ENCODE results near the gene KIAA1328.

Gene KIAA1328

DNA sequence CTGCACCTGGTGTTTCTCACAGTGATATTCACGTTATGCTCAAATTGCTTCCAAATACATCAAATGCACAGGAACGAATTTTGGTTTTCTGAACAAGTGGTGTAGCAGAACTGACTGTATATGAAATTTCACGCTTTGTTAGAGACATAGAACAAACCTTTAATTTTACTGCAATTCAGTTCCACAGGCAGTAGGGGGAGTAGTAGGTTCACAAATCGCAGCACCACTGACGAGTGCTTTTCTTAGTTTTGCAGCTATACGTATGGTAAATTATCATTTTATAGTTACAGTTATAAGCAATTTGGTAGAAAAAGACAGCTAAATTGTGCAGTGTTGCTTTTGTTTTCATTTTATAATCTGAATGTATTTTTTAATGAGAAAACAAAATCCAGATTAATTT lies 113.3 kb downstream of the KIAA1328 start:
- in situ Hi-C loops (cut with MboI; ENCODE audit: low sequenced_read_pairs) = no loop called here

DNA sequence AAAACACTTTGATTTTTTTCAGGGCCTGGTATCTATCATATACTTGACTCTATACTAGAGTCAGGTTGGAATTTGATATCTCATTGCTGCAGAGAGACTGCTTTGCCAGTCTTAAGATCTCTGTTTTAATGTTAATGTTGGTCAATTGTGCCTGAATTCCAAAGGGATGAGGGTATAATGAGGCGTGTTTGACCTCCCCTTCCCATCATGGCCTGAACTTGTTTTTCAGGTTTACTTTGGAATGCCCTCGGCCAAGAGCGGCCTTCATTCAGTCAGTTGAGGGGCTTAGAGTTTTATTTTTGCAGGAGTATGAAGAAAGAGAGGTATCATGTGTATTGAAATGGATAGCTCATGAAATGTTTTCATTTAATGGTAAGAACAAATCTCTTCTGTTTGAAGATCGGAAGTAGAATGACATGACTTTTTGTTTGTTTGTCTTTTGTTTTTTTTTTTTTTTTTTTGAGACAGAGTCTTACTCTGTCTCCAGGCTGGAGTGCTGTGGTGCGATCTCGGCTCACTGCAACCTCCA lies 119.0 kb downstream of the KIAA1328 start:
- in situ Hi-C loops (cut with MboI; ENCODE audit: low sequenced_read_pairs) = no loop called here

DNA sequence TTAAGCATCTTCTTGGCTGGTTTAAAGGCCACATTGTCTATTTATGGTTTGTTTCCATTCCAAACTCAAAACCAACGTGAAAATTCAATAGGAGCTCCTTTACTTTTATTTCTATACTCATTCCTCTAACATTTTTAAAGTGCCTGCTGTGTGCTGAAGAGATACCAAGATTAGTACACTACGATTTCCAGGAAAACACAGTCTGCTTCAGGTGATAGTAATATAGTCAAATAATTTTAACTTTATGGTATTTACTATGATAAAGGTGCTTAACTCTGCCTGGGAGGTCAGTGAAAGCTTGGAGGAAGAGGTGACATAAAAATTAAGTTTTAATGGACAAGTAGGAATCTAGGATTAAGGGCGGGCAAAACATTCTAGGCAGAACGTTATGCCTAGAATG lies 121.4 kb downstream of the KIAA1328 start:
- in situ Hi-C loops (cut with MboI; ENCODE audit: low sequenced_read_pairs) = no loop called here

GRCh38 chr18:36950960-36951359 lies 122.0 kb downstream of the KIAA1328 start:
- in situ Hi-C loops (cut with MboI; ENCODE audit: low sequenced_read_pairs) = no loop called here

GRCh38 chr18:36953047-36953446 lies 124.1 kb downstream of the KIAA1328 start:
- in situ Hi-C loops (cut with MboI; ENCODE audit: low sequenced_read_pairs) = no loop called here

DNA sequence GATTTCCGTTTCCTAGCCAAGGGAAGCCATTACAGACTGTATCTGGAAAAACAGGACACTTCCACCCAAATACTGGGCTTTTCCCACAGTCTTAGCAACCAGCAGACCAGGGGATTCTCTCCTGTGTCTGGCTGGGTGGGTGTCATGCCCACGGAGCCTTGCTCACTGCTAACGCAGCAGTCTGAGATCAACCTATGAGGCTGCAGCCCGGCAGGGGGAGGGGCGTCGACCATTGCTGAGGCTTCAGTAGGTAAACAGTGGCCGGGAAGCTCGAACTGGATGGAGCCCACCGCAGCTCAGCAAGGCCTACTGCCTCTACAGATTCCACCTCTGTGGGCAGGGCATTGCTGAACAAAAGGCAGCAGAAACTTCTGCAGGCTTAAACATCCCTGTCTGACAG lies 131.1 kb downstream of the KIAA1328 start:
- in situ Hi-C loops (cut with MboI; ENCODE audit: low sequenced_read_pairs) = no loop called here

- in situ Hi-C loops (cut with MboI; ENCODE audit: low sequenced_read_pairs) = no loop called here
Measured at GRCh38 chr18:36963464-36963863, 134.5 kb downstream of the KIAA1328 start.

DNA sequence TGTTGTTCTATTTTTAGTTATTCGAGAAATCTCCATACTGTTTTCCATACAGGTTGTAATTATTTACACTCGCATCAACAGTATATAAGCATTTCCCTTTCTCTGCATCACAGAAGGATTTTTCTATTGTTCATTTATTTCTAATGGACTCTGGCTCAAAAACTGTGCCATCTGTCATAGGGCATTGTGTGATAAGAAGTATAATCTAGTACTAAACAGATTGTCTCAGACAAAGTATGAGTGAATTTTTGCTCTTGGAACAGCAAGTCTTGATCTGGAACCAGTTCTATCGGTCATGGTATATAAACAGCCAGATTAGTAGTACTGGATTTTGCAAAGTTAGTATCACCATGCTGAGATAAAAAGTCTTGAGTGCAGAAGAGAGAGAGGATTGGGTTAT lies 145.8 kb downstream of the KIAA1328 start:
- in situ Hi-C loops (cut with MboI; ENCODE audit: low sequenced_read_pairs) = no loop called here

DNA sequence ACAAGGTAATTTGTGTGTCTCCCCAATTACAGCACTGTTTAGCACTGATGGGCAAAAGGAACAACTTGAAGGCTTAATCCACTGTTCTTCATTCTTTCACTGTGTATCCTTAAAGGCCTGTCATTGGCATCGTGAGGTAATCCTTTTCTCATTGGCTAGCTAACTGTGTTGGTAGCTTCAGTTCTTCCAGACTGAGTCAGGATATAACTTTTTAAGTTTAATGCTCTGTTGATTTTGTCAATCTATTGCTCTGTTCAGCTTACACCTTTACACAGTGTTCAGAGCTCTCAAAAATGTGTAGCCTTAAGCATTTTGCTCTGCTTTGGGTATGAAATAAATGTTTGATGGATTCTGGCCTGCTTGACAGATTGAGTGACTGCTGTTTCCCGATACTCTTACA lies 148.2 kb downstream of the KIAA1328 start:
- in situ Hi-C loops (cut with MboI; ENCODE audit: low sequenced_read_pairs) = no loop called here

- in situ Hi-C loops (cut with MboI; ENCODE audit: low sequenced_read_pairs) = no loop called here
Measured at GRCh38 chr18:36993068-36993467, 164.1 kb downstream of the KIAA1328 start.

DNA sequence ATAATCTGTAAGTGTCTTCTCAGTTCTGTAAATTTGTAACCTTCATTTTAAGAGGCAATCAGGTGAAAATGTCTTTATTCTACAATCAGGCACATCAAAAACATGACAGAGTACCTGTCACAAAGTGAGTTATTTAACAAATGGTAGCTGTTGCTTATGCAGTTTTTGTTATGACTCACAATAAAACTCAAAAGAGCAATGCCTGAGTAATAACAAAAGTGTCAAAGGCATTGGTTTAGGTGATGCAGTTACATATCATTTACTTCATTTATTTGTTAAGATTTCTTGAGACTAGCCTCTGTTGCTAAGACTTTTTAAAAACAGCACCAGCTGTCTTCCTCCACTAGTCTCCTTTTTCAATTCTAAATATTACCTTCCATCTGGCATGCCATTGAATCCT lies 177.8 kb downstream of the KIAA1328 start:
- in situ Hi-C loops (cut with MboI; ENCODE audit: low sequenced_read_pairs) = no loop called here

DNA sequence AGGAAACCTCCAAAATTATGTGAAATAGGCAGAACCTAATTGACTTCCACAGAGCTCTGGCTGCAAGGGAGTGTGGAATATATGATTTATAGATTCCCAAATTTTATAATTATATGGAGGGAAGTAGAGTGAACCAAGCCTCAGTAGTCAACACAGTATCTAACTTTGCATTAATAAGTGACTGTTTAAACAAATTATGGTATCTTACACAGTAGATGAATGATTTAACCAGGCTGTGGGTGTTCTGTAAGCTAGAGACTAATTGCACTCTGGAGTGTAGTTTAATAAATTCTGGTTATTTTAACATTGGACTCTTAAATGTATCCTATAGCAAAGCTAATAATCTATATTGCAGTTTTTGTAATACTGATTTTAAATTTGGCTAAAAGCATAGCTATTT lies 183.5 kb downstream of the KIAA1328 start:
- in situ Hi-C loops (cut with MboI; ENCODE audit: low sequenced_read_pairs) = no loop called here

GRCh38 chr18:37019157-37019827 lies 190.4 kb downstream of the KIAA1328 start:
- in situ Hi-C loops (cut with MboI; ENCODE audit: low sequenced_read_pairs) = no loop called here

- in situ Hi-C loops (cut with MboI; ENCODE audit: low sequenced_read_pairs) = no loop called here
Measured at GRCh38 chr18:37033419-37033818, 204.5 kb downstream of the KIAA1328 start.

GRCh38 chr18:37042381-37042780 lies 213.5 kb downstream of the KIAA1328 start:
- in situ Hi-C loops (cut with MboI; ENCODE audit: low sequenced_read_pairs) = no loop called here

DNA sequence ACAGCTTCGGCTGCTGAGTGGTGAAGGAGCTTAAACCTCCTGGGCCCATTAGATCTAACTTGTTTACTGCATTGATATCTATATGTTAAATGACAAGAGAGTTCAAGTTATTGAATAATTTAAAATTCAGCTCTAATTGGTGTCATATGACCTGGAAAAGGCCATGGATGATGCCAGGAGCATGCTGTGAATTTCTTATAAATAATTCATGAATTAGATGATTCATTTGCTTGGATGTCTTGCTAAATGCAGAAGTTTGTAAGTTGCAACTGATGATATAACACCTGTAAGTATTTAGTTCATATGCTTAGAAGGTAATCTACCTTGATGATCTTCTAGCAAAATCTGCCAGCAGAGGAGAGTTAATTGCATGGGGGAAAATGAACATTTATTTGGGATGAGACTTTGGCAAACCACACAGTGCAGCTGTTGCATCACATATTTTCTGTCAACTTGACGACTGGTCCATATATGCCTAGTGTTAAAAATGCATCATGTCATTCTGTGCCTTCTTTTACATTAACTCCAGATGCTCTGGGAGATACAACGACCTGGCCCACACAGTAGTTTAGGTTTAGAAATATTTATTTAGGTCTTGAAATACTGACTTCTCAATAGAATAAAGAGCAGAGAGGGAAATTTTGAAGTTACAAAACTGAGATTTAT lies 226.3 kb downstream of the KIAA1328 start:
- in situ Hi-C loops (cut with MboI; ENCODE audit: low sequenced_read_pairs) = no loop called here

DNA sequence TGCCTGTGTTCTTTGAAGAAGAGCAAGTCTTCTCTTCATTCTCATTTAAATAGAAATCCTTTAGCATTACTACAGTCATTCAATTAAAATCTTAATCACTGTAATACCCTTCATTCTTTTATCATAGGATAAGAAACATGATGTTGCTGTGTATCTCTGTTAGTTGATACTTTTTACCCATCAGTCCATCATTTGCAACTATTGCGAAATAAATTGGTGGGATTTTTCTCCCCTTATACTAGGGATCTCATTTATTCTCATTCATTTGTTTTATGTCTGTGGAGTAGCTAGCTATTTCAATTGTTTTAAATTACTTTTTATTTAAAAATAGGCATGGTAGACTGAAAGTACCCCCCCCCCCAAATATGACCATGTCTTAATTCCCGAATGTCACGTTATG lies 235.3 kb downstream of the KIAA1328 start:
- in situ Hi-C loops (cut with MboI; ENCODE audit: low sequenced_read_pairs) = no loop called here

DNA sequence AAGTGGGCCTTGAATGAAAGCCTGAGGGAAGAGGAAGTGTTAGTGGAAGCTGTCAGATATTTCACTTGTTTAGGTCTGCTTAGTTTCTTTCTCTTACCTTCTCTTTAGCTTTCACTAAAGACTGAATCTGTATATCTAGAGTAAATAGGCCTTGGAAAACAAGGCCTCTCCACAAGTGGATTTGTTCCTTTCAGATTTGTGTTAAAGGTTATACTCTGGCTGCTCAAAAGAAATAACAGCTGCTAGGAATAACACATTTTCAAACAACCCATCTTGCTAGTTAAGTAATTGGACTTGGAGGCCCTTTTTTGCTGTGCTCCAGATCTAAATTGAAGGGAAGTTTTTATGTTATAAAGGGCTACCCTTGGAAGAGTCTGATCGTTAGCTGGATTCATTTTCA lies 236.3 kb downstream of the KIAA1328 start:
- in situ Hi-C loops (cut with MboI; ENCODE audit: low sequenced_read_pairs) = no loop called here

GRCh38 chr18:37084912-37085311 lies 256.0 kb downstream of the KIAA1328 start:
- in situ Hi-C loops (cut with MboI; ENCODE audit: low sequenced_read_pairs) = no loop called here

GRCh38 chr18:37085362-37085761 lies 256.4 kb downstream of the KIAA1328 start:
- in situ Hi-C loops (cut with MboI; ENCODE audit: low sequenced_read_pairs) = no loop called here

DNA sequence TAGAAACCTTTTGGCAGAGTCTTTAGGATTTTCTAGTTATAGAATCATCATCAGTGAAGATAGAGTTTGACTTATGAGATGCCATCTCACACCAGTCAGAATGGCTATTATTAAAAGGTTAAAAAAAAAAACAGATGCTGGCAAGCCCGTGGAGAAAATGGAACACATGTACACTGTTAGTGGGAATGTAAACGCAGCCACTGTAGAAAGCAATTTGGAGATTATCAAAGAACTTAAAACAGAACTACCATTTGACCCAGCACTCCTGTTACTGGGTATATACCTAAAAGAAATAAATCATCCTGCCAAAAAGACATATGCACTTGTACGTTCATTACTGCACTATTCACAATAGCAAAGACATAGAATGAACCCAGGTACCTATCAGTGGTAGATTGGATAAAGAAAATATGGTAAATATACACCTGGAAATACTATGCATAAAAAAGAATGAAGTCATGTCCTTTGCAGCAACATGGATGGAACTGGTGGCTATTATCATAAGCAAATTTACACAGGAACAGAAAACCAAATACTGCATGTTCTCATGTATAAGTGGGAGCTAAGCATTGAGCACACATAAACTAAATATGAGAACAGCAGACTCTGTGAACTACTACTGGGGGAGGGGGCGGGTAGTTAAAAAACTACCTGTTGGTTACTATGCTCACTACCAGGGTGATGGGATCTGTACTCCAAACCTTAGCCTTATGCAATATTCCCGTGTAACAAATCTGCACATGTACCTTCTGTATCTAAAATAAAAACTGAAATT lies 279.0 kb downstream of the KIAA1328 start:
- in situ Hi-C loops (cut with MboI; ENCODE audit: low sequenced_read_pairs) = no loop called here

GRCh38 chr18:37122877-37123276 lies 293.9 kb downstream of the KIAA1328 start:
- in situ Hi-C loops (cut with MboI; ENCODE audit: low sequenced_read_pairs) = no loop called here

All from HL-60/S4 treated with phorbol 12-myristate 13-acetate at 8.2 ng/mL for 4 days and 3 days (cell line).